Thyroid gland (tissue), 4 donors: ENCODE results near the gene GABPB1. TPM values are rescaled to one million over a fixed set of nuclear protein-coding genes. Genes with fewer than 3 reads are reported as not detected.
A peak's percentile ranks its signal among the peaks of the same experiment; 100 is the strongest.
"Not testable (repeated sequence)": the region's sequence is repeated elsewhere in the genome, so short reads cannot be mapped to it uniquely, and the experiment has no call there.

ENCODE experiments used
- DNase-seq, 2 donors: peaks; one replicate each; pipeline ENCODE4 v3.0.0-alpha.2; 2019
- H3K27ac ChIP-seq, 3 donors: fragments of 200-600 bp; sonication (generic); 1 replicate in 2 of 3; 2 replicates in 1 of 3; pipeline ENCODE4 v1.5.1; 2016 to 2019; ENCODE audit warnings: mild to moderate bottlenecking in 1 of 3, moderate library complexity in 1 of 3
- H3K27me3 ChIP-seq: fragments of 200-600 bp; sonication (generic); one replicate; pipeline ENCODE4 v1.5.1; 2019
- H3K36me3 ChIP-seq, 2 donors: fragments of 200-600 bp; sonication (generic); one replicate each; pipeline ENCODE4 v1.5.1; 2016 to 2019
- H3K4me1 ChIP-seq, 2 donors: fragments of 200-600 bp; sonication (generic); one replicate each; pipeline ENCODE4 v1.5.1; 2017 to 2019
- H3K4me3 ChIP-seq, 3 donors: fragments of 200-600 bp; sonication (generic); replicated peaks in 1 of 3; 1 replicate in 2 of 3; 2 replicates in 1 of 3; pipeline ENCODE4 v1.5.1; 2016; ENCODE audit warnings: mild to moderate bottlenecking in 1 of 3
- H3K9me3 ChIP-seq: fragments of 200-600 bp; sonication (generic); one replicate; pipeline ENCODE4 v1.5.1; 2017
- CTCF ChIP-seq, 6 experiments: fragments of 200-600 bp in 3 of 6; fragments of 450-650 bp in 3 of 6; sonication (generic) in 3 of 6; IDR thresholded peaks; one replicate each; pipeline ENCODE4 v1.5.1; 2016 to 2019; ENCODE audit warnings: antibody characterized with exemption in 6 of 6, mild to moderate bottlenecking in 2 of 6, inconsistent platforms in 1 of 6, moderate library complexity in 1 of 6
- POLR2A ChIP-seq, 2 donors: fragments of 450-650 bp; IDR thresholded peaks; one replicate each; pipeline ENCODE4 v1.6.1; 2017; ENCODE audit warnings: antibody characterized with exemption in 2 of 2, mild to moderate bottlenecking in 2 of 2, moderate library complexity in 1 of 2
- WGBS, 2 donors: methylation state at CpG; one replicate each; pipeline ENCODE4 v1.1.5; 2017; 5-methylcytosine and 5-hydroxymethylcytosine counted together
- intact Hi-C: fragments of 100-400 bp; cut with DNase I; formaldehyde crosslinking; loops from one replicate; pipeline ENCODE4 v1.15.1; 2023
- total RNA-seq, 4 donors: library from RNA; depleted of rRNA; stranded (reverse); fragments of >200 nt; gene quantifications; one replicate each; pipeline ENCODE4 v1.2.3, GENCODE V29; 2016

Gene GABPB1
- total RNA-seq, 4 donors from 2014 or later = 22.2 to 30.0 (median 27.3) TPM

- 93 to 95% methylated on average over 1 of the region's 1 CpG for WGBS, 2 donors
- TF ChIP-seq POLR2A (IDR thresholded peaks at IDR 0.05) = no peak
- no peak for TF ChIP-seq CTCF (IDR thresholded peaks at IDR 0.05)
- H3K27ac ChIP-seq = peak overlapping the region; percentile 48 to 49 (median 49)
- H3K9me3 ChIP-seq = no peaks in the 10 kb centered on the region
- intact Hi-C loops = no loop called here
- H3K4me1 ChIP-seq = no peaks in the 10 kb centered on the region
- H3K4me3 ChIP-seq = no peak overlapping the region
- no peaks in the 10 kb centered on the region for H3K36me3 ChIP-seq
- peak; percentile 22 to 30 for DNase-seq
- H3K27me3 ChIP-seq = no peaks in the 10 kb centered on the region
Observed at GRCh38 chr15:50378776-50379175, 23.8 kb upstream of the GABPB1 start.

- intact Hi-C loops = no loop called here
- Histone ChIP-seq H3K9me3 (no peaks in the 10 kb centered on the region), H3K4me3 (no peak overlapping the region), H3K36me3 (no peaks in the 10 kb centered on the region), H3K27ac (peak overlapping the region; percentile 49 to 65 (median 51)), H3K27me3 (no peaks in the 10 kb centered on the region), H3K4me1 (no peaks in the 10 kb centered on the region)
- TF ChIP-seq POLR2A (IDR thresholded peaks at IDR 0.05) = no peak
- no peak for TF ChIP-seq CTCF (IDR thresholded peaks at IDR 0.05)
- peak; percentile 30 to 34 for DNase-seq
- WGBS, 2 donors = 53 to 54% methylated on average over 3 of the region's 3 CpGs
Observed at GRCh38 chr15:50377867-50378751, 23.1 kb upstream of the GABPB1 start.

GRCh38 chr15:50369564-50369963 lies 14.6 kb upstream of the GABPB1 start:
- H3K4me1 ChIP-seq, H3K27ac ChIP-seq, H3K36me3 ChIP-seq, DNase-seq, H3K4me3 ChIP-seq, H3K27me3 ChIP-seq, intact Hi-C loops, H3K9me3 ChIP-seq: not testable (repeated sequence)
- 94 to 95% methylated on average over 8 of the region's 8 CpGs for WGBS, 2 donors

GRCh38 chr15:50365971-50366370 lies 11.0 kb upstream of the GABPB1 start:
- TF ChIP-seq CTCF (IDR thresholded peaks at IDR 0.05) = no peak
- no peak for TF ChIP-seq POLR2A (IDR thresholded peaks at IDR 0.05)
- Histone ChIP-seq H3K36me3 (no peaks in the 10 kb centered on the region), H3K27ac (no peak overlapping the region), H3K4me1 (no peaks in the 10 kb centered on the region), H3K9me3 (no peaks in the 10 kb centered on the region), H3K4me3 (no peak overlapping the region), H3K27me3 (no peaks in the 10 kb centered on the region)
- no peak for DNase-seq
- intact Hi-C loops = no loop called here

GRCh38 chr15:50365570-50365969 lies 10.6 kb upstream of the GABPB1 start:
- no peaks in the 10 kb centered on the region for H3K4me1 ChIP-seq
- H3K9me3 ChIP-seq = no peaks in the 10 kb centered on the region
- H3K27ac ChIP-seq = no peak overlapping the region
- no peak for DNase-seq
- WGBS, 2 donors = 87 to 89% methylated on average over 2 of the region's 2 CpGs
- no peak overlapping the region for H3K4me3 ChIP-seq
- intact Hi-C loops = no loop called here
- no peaks in the 10 kb centered on the region for H3K36me3 ChIP-seq
- H3K27me3 ChIP-seq = no peaks in the 10 kb centered on the region
- TF ChIP-seq POLR2A (IDR thresholded peaks at IDR 0.05) (no peak), CTCF (IDR thresholded peaks at IDR 0.05) (no peak)
